GM10266 (cell line): ENCODE measurements around the gene CRYAA.

ENCODE experiments used
- DNase-seq: peaks from one replicate; pipeline ENCODE4 v3.0.0; 2012; ENCODE audit errors: extremely low spot score
- CTCF ChIP-seq: IDR thresholded peaks from 2 replicates; pipeline ENCODE4 v1.5.1; 2012; ENCODE audit warnings: mild to moderate bottlenecking, low read depth; ENCODE audit not compliant: control insufficient read depth, insufficient read depth; ENCODE audit errors: missing control alignments

Gene CRYAA

DNA sequence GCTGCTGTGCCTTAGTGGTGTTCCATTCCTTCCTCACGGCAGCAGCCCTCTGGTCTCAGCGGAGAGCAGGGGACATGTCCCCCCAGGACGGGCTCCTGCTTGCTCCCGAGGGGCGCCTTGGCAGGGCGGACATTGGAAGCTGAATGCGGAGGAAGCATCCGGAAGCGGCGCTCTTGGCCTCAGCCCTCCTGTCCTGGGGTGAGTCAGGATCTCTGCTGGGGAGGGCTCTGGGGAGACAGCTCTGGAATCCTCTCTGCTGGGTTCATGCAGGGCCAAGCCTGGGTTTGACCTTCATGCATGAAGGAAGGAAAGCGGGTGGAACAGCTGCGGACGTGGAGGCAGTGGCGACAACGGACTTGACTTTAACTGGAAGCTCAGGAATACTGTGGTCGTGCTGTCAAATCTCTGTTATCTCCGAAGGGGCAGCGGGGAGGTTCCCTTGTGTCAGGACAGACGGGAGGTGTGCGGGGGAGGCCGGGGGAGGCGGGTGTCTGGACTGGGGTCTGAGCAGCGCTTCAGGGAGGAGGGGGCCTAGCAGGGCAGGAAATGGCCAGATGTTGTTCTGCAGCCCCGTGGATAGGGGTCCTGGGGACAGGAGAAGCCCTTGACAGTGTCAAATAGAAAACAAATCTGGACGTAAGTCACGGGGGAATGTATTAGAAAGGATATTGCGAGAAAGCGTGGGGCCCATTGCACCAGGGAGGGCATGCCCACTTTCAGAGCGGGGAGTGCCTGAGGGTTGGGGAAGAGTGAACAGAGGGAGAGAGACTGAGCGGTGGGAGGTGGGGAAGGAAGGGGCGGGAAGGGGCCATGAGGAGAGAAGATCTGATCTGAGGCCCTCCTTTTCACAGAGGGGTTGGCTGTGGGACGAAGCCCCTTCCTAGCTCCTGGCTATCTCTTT lies 26.6 kb downstream of the CRYAA start:
- DNase-seq: no peak
- TF ChIP-seq CTCF: no peak

GRCh38 chr21:43196826-43197225 lies 28.0 kb downstream of the CRYAA start:
- DNase-seq: no peak
- no peak for TF ChIP-seq CTCF

- DNase-seq: no peak
- TF ChIP-seq CTCF: no peak
Measured at GRCh38 chr21:43198376-43198775, 29.6 kb downstream of the CRYAA start.

DNA sequence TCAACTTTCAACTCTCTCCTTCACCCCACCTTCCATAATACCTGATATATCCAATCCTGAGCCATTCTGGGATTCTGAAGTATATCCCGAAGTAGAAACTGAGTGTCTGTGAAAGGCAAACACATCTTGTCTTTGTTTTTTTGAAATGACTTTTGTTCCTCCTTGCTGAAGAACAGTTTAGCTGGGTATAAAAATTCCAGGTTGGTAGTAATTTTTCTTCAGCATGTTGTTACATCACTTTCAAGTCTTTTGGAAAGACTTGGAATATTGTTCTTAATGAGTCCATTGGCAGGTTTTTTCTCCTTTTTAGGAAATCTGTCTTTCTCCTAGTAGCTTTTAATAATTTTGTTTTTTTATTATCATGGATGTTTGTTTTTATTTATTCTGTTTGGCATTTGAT lies 32.7 kb downstream of the CRYAA start:
- TF ChIP-seq CTCF: no peak
- no peak for DNase-seq

DNA sequence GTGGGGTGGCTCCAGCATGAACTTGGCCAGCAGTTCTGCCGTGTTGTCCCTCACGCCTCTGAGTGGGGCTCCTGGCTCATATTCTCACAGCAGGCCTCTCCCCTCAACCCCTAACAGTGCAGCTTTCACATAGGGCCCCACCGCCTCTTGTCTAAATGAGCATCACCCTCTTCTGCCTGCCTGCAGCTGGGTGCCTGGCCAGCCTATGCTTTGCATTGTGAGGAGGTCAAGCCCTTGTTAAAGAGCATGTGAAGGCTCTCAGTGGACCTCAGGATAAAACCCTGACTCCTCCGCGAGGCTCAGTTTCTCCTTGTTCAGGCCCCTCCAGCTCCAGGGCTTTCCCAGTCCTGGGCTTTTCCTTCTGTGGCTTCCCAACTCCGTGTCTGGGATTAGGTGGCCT lies 34.8 kb downstream of the CRYAA start:
- no peak for DNase-seq
- TF ChIP-seq CTCF: no peak

GRCh38 chr21:43204638-43205037 lies 35.8 kb downstream of the CRYAA start:
- DNase-seq: no peak
- no peak for TF ChIP-seq CTCF
